Spleen (tissue), 11 donors: ENCODE data around the gene CHN1. TPM values are rescaled to one million over a fixed set of nuclear protein-coding genes. Genes with fewer than 3 reads are reported as not detected.

Experiments used
- DNase-seq: peaks from one replicate; pipeline ENCODE4 v3.0.0-alpha.2; 2020
- H3K27ac ChIP-seq, 8 donors: fragments of 200-600 bp; sonication (generic) in 7 of 8; 1 replicate in 4 of 8; 2 replicates in 4 of 8; pipeline versions ENCODE4 v1.5.0 to v1.8.0; 2016 to 2021; ENCODE audit warnings: inconsistent platforms in 4 of 8, mild to moderate bottlenecking in 4 of 8, moderate library complexity in 1 of 8
- H3K27me3 ChIP-seq, 7 donors: fragments of 200-600 bp; sonication (generic) in 6 of 7; replicated peaks in 1 of 7; 1 replicate in 4 of 7; 2 replicates in 3 of 7; pipeline versions ENCODE4 v1.5.0 to v1.8.0; 2016 to 2021; ENCODE audit warnings: inconsistent platforms in 3 of 7, mild to moderate bottlenecking in 1 of 7
- H3K36me3 ChIP-seq, 6 donors: fragments of 200-600 bp; sonication (generic) in 5 of 6; 1 replicate in 4 of 6; 2 replicates in 2 of 6; pipeline versions ENCODE4 v1.5.0 to v1.8.0; 2016 to 2021; ENCODE audit warnings: inconsistent platforms in 2 of 6
- H3K4me1 ChIP-seq, 6 donors: fragments of 200-600 bp; sonication (generic) in 5 of 6; 1 replicate in 3 of 6; 2 replicates in 3 of 6; pipeline versions ENCODE4 v1.5.0 to v1.8.0; 2016 to 2021; ENCODE audit warnings: inconsistent platforms in 3 of 6
- H3K4me3 ChIP-seq, 8 donors: fragments of 200-600 bp; sonication (generic) in 7 of 8; 1 replicate in 4 of 8; 2 replicates in 4 of 8; pipeline versions ENCODE4 v1.5.0 to v1.8.0; 2016 to 2021; ENCODE audit warnings: inconsistent platforms in 4 of 8, mild to moderate bottlenecking in 4 of 8, moderate library complexity in 2 of 8
- H3K9me3 ChIP-seq, 8 donors: fragments of 200-600 bp; sonication (generic) in 7 of 8; 1 replicate in 4 of 8; 2 replicates in 4 of 8; pipeline versions ENCODE4 v1.5.0 to v1.8.0; 2016 to 2021; ENCODE audit warnings: inconsistent platforms in 4 of 8
- CTCF ChIP-seq, 11 experiments: fragments of 200-600 bp in 7 of 11; fragments of 450-650 bp in 4 of 11; sonication (generic) in 4 of 11; IDR thresholded peaks in 8 of 11; conservative IDR thresholded peaks in 3 of 11; 1 replicate in 7 of 11; 2 replicates in 4 of 11; pipeline versions ENCODE4 v1.4.0 to v1.8.0; 2016 to 2021; ENCODE audit warnings: antibody characterized with exemption in 11 of 11, inconsistent platforms in 4 of 11, mild to moderate bottlenecking in 1 of 11
- POLR2A ChIP-seq, 3 donors: fragments of 450-650 bp; IDR thresholded peaks; one replicate each; pipeline ENCODE4 v1.5.1; 2017; ENCODE audit warnings: antibody characterized with exemption in 3 of 3, mild to moderate bottlenecking in 1 of 3
- POLR2AphosphoS5 ChIP-seq, 3 donors: sonication (generic); formaldehyde crosslinking; IDR thresholded peaks; one replicate each; pipeline ENCODE4 v1.5.1; 2017; ENCODE audit warnings: antibody characterized with exemption in 3 of 3
- WGBS, 5 donors: extraction: QIAGEN DNeasy Blood & Tissue Kit in 3 of 5; methylation state at CpG; one replicate each; pipeline versions ENCODE4 v1.1.5 to v1.1.7; 2013 to 2018; 5-methylcytosine and 5-hydroxymethylcytosine counted together
- intact Hi-C: fragments of 100-400 bp; cut with DNase I; formaldehyde crosslinking; loops from one replicate; pipeline ENCODE4 v1.15.0; 2023; ENCODE audit warnings: low total_unique reads
- polyA plus RNA-seq, 3 donors: library from polyadenylated mRNA; stranded (reverse); fragments of 200-250 nt; gene quantifications; one replicate each; pipeline ENCODE4 v1.2.1, GENCODE V29; 2013
- total RNA-seq, 7 donors: library from RNA; depleted of rRNA in 3 of 7; stranded (reverse); fragments of >200 nt in 3 of 7; fragmentation: NEBNext Ultra II Directional in 4 of 7; extraction: Animal tissue kit (Norgen Biotek cat#: 25700) in 4 of 7; gene quantifications; one replicate each; pipeline versions ENCODE4 v1.1.0 to v1.2.1, GENCODE V29; 2016 to 2021
- donor health status: healthy with polysubstance abuse.
- donor health status: DM: no; HTN: no; CAD: no; lungs with moderate emphysema.
- donor health status: DM: no; HTN: no; CAD: no.
- donor health status: Bipolar disorder and iron deficiency.
- donor health status: healthy.
- donor health status: DM: no; HTN: no; CAD: no.
- donor health status: DM: yes; HTN: yes; CAD: no.

Gene CHN1
- total and polyA plus RNA-seq, 10 donors, result 5.4 to 14.6 (median 9.7) TPM

GRCh38 chr2:174820361-174820760 is 184.8 kb downstream of the CHN1 start:
- Histone ChIP-seq H3K9me3 (no peaks in the 10 kb centered on the region), H3K36me3 (peaks cover 0 to 3% (median 0%) of the 10 kb centered on the region in 6 donors), H3K4me1 (no peaks in the 10 kb centered on the region), H3K27me3 (no peaks in the 10 kb centered on the region), H3K4me3 (no peak overlapping the region), H3K27ac (no peak overlapping the region)
- TF ChIP-seq POLR2AphosphoS5 (IDR thresholded peaks at IDR 0.05), result no peak
- intact Hi-C loops, result no loop called here
- WGBS, 5 donors, result 83 to 97% (median 92%) methylated on average over 6 of the region's 6 CpGs
- no peak for DNase-seq

- H3K4me3 ChIP-seq, result no peak overlapping the region
Observed at GRCh38 chr2:174815526-174815925, 189.7 kb downstream of the CHN1 start.

GRCh38 chr2:174812037-174812436 is 193.1 kb downstream of the CHN1 start:
- H3K27me3 ChIP-seq, result no peaks in the 10 kb centered on the region
- TF ChIP-seq POLR2AphosphoS5 (IDR thresholded peaks at IDR 0.05) (no peak), POLR2A (IDR thresholded peaks at IDR 0.05) (no peak), CTCF (IDR thresholded peaks at IDR 0.05 in 8 of 11, conservative IDR thresholded peaks at IDR 0.05 in 3 of 11) (no peak)

More at GRCh38 chr2:174815526-174815925, 189.7 kb downstream of the CHN1 start:
- no peaks in the 10 kb centered on the region for H3K4me1 ChIP-seq
- no peaks in the 10 kb centered on the region for H3K27me3 ChIP-seq
- DNase-seq, result no peak
- H3K9me3 ChIP-seq, result no peaks in the 10 kb centered on the region
- no peak for TF ChIP-seq POLR2AphosphoS5 (IDR thresholded peaks at IDR 0.05)
- no peak for TF ChIP-seq POLR2A (IDR thresholded peaks at IDR 0.05)
- TF ChIP-seq CTCF (IDR thresholded peaks at IDR 0.05 in 8 of 11, conservative IDR thresholded peaks at IDR 0.05 in 3 of 11), result no peak
- intact Hi-C loops, result no loop called here
- H3K27ac ChIP-seq, result no peak overlapping the region
- peaks cover 0 to under 1% (median 0%) of the 10 kb centered on the region in 6 donors for H3K36me3 ChIP-seq
- 0 to 74% (median 50%) methylated on average over 2 of the region's 2 CpGs for WGBS, 5 donors

GRCh38 chr2:174807931-174808330 is 197.2 kb downstream of the CHN1 start:
- H3K27ac ChIP-seq, result no peak overlapping the region
- intact Hi-C loops, result no loop called here

More at GRCh38 chr2:174812037-174812436, 193.1 kb downstream of the CHN1 start:
- WGBS, 5 donors, result 95 to 99% (median 97%) methylated on average over 7 of the region's 7 CpGs
- Histone ChIP-seq H3K9me3 (no peaks in the 10 kb centered on the region), H3K4me3 (no peak overlapping the region), H3K36me3 (no peaks in the 10 kb centered on the region), H3K4me1 (no peaks in the 10 kb centered on the region), H3K27ac (no peak overlapping the region)
- intact Hi-C loops, result no loop called here
- no peak for DNase-seq

More at GRCh38 chr2:174807931-174808330, 197.2 kb downstream of the CHN1 start:
- 85 to 92% (median 89%) methylated on average over 1 of the region's 1 CpG for WGBS, 5 donors
- TF ChIP-seq POLR2AphosphoS5 (IDR thresholded peaks at IDR 0.05) (no peak), POLR2A (IDR thresholded peaks at IDR 0.05) (no peak), CTCF (IDR thresholded peaks at IDR 0.05 in 8 of 11, conservative IDR thresholded peaks at IDR 0.05 in 3 of 11) (no peak)
- no peaks in the 10 kb centered on the region for H3K27me3 ChIP-seq
- no peaks in the 10 kb centered on the region for H3K36me3 ChIP-seq
- no peaks in the 10 kb centered on the region for H3K4me1 ChIP-seq
- no peak for DNase-seq
- H3K9me3 ChIP-seq, result no peaks in the 10 kb centered on the region
- H3K4me3 ChIP-seq, result no peak overlapping the region
